ENCODE data around the gene EIF5.

EIF5 gene

DNA sequence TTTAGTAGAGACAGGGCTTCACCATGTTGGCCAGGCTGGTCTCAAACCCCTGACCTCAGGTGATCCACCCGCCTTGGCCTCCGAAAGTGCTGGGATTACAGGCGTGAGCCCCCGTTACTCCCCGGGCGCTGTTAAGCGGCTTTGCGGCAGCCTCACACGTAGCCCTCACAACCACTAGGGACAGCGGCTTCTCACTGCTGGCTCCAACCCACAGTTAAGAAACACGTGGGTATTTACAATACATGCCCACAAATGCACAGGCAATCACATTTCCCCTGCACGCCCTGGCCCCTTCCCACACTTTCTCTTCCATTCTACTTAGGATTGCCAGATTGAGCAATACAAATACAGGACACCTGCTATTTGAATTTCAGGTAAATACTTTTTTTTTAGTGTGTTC lies 37.0 kb upstream of the EIF5 start:
- DNase-seq (no peak), ATAC-seq (replicated peaks) (no peak)
- H3K9me3 Mint-ChIP-seq: no peaks in the 10 kb centered on the region
- H3K4me3 Mint-ChIP-seq: no peak overlapping the region
- H3K27me3 Mint-ChIP-seq: peaks cover 20 to 32% of the 10 kb centered on the region in 2 donors
- peaks cover 6 to 9% of the 10 kb centered on the region in 2 donors for H3K4me1 Mint-ChIP-seq
- H3K27ac Mint-ChIP-seq: no peak overlapping the region
- no peaks in the 10 kb centered on the region for H3K36me3 Mint-ChIP-seq

DNA sequence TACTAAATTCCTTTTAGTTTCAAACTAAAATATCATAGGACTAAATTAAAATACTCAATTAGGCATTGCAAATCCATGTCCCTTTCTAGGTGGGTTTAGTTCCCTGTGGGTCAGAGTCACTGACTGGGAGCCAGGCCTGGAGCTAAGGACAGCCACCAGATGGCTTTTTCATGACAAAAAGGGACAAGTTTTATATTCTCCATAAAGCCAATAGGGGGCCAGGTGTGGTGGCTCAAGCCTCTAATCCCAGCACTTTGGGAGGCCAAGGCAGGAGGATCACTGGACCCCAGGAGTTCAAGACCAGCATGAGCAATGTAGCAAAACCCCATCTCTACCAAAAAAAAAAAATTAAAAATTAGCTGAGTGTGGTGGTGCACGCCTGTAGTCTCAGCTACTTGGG lies 35.4 kb upstream of the EIF5 start:
- DNase-seq (no peak), ATAC-seq (replicated peaks) (no peak)
- Mint-ChIP-seq H3K9me3 (no peaks in the 10 kb centered on the region), H3K4me3 (no peak overlapping the region), H3K27ac (no peak overlapping the region), H3K4me1 (peaks cover 0 to 2% of the 10 kb centered on the region in 2 donors), H3K36me3 (no peaks in the 10 kb centered on the region), H3K27me3 (peaks cover 17 to 27% of the 10 kb centered on the region in 2 donors)

DNA sequence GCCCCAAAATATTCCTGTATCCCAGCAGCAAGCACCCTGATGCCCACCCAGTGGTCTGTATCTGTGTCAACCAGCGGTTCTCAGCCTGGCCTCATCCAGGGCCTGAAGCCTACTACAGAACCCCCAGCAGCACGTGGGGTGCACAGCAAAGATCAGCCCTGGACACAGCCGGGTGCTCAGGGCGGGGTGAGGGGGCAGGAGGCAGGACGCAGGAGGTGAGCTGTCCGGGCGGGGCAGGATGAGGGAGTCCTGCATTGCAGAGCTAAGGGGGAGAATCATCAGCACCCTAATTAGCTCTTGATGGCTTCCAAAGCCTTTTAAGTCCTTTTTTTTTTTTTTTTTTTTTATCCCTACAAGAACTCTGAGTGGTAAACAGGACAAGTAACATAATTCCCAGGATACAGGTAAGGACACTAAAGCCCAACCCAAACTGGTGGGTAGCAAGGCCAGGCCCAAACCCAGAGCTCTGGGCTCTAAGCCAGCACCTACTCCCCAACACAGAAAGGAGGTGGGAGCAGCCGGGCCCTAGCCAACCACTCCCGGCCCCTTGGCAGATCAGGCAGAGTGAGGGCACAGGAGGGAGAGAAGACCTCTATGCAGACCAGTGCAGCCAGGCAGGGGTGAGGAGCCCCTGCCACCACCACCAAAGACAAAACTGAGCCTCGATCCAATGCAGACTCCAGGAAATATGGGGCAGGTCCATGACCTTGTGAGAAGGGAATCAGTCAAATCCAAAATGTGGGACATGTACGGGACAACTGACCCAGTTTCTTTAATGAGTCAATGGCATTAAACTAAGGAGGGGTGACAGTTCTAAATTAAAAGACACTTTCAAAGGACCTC lies 32.3 kb upstream of the EIF5 start:
- Mint-ChIP-seq H3K27me3 (peaks cover 14 to 31% of the 10 kb centered on the region in 2 donors), H3K4me1 (no peaks in the 10 kb centered on the region), H3K9me3 (no peaks in the 10 kb centered on the region), H3K4me3 (no peak overlapping the region), H3K27ac (no peak overlapping the region), H3K36me3 (no peaks in the 10 kb centered on the region)
- ATAC-seq (replicated peaks) (no peak), DNase-seq (no peak)

DNA sequence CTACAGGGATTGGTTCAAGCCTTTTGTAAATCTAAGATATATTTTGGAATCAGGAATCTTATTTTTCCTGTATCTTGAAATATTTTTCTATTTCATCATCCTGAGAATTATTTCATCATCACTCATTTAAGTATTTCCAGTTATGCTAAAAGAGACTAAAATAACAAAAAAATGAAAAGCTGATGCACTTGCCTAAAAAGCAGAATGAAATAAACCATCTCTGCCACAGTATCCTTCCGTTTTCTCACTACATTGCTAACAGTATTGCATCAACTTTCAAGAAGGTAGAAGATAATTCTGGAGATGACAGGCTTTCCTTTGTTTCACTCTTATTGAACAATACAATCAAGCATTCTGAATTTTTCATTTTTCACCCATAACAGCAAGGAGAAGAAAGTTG lies 31.1 kb upstream of the EIF5 start:
- Mint-ChIP-seq H3K27me3 (peaks cover 11 to 27% of the 10 kb centered on the region in 2 donors), H3K4me1 (no peaks in the 10 kb centered on the region), H3K27ac (no peak overlapping the region), H3K36me3 (peaks cover 0 to under 1% of the 10 kb centered on the region in 2 donors), H3K4me3 (no peak overlapping the region), H3K9me3 (no peaks in the 10 kb centered on the region)
- DNase-seq (no peak), ATAC-seq (replicated peaks) (no peak)

DNA sequence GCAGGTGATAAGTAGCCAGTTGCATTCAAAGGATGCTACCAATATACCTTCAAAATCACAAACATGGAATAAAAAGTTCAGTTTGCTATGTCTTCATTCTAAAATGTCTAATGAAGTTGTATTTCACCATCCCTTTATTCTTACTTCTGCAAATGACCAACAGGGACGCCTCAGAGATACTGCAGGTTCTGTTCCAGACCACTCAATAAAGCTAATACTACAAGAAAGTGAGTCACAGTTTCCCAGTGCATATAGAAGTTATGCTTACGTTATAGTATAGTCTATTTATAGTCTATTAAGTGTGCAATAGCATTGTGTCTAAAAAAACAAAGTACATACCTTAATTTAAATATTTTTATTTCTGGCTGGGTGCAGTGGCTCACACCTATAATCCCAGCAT lies 29.3 kb upstream of the EIF5 start:
- DNase-seq: no peak
- Mint-ChIP-seq H3K36me3 (peaks cover 0 to 1% of the 10 kb centered on the region in 2 donors), H3K4me3 (no peak overlapping the region), H3K27me3 (peaks cover 11 to 33% of the 10 kb centered on the region in 2 donors), H3K4me1 (no peaks in the 10 kb centered on the region), H3K27ac (no peak overlapping the region), H3K9me3 (no peaks in the 10 kb centered on the region)
- no peak for ATAC-seq (replicated peaks)

DNA sequence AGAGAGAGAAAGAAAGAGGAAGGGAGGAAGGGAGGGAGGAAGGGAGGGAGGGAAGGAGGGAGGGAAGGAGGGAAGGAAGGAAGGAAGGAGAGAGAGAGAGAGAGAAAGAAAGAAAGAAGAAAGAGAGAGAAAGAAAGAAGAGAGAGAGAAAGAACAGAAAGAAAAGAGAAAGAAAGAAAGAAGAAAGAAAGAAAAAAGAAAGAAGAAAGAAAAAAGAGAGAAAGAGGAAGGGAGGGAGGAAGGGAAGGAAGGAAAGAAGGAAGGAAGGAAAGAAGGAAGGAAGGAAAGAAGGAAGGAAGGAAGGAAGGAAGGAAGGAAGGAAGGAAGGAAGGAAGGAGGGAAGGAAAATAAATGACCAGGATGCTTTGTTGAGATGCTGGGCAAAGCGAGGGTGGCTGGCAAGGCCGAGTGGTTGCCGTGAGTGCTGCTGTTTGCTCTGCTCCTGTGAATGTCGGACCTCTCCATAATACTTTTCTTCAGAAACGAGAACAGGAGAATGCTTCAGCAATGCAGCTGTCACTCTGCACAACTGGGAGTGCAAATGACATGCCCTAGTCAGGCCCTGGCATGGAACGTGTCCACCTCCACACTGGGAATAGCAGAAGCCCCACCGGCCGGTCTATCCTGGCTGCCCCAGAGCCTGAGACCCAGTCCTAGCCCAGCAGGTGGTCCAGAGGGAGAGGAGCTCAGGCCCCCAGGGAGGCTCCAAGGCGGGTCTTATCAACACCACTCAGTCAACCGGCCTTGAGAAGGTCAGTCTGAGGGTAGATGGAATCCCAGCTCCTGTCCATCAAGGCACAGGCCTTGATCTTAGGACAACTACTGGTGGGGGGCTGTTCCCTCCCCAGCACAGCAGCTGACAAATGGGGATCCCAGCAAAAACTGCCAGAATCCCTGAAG lies 25.1 kb upstream of the EIF5 start:
- ATAC-seq (replicated peaks): no peak
- Mint-ChIP-seq H3K36me3 (peaks cover 0 to 1% of the 10 kb centered on the region in 2 donors), H3K27ac (no peak overlapping the region), H3K9me3 (no peaks in the 10 kb centered on the region), H3K27me3 (peaks cover 4 to 33% of the 10 kb centered on the region in 2 donors), H3K4me1 (no peaks in the 10 kb centered on the region), H3K4me3 (no peak overlapping the region)
- no peak for DNase-seq

DNA sequence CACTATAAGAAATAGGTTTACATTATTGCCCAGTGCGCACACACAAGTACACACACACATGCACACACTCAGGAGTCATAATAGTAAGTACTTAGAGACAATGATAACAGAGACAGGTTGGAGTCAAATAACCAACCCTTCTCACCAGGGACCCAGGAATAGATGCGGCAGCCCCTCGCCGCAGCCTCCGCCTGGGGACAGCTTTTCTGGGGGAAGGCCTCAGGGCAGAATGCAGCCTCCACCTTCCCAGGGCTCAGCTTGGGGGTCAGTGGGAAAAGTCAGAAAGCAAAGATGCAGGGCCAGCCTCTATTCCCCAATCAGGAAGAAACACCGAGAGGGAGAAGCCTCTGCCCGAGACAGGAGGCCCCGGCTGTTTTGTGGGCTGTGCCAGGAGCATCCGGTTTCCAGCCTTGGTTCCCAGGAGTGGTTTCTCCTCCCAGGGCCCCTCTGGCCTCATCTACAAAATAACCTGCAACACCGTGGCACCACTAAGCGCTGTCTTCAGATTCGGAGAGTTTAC lies 23.4 kb upstream of the EIF5 start:
- H3K27me3 Mint-ChIP-seq: peaks cover 4 to 28% of the 10 kb centered on the region in 2 donors
- DNase-seq (no peak), ATAC-seq (replicated peaks) (no peak)
- H3K4me1 Mint-ChIP-seq: no peaks in the 10 kb centered on the region
- no peak overlapping the region for H3K27ac Mint-ChIP-seq
- H3K9me3 Mint-ChIP-seq: no peaks in the 10 kb centered on the region
- H3K36me3 Mint-ChIP-seq: peaks cover 0 to 1% of the 10 kb centered on the region in 2 donors
- no peak overlapping the region for H3K4me3 Mint-ChIP-seq

DNA sequence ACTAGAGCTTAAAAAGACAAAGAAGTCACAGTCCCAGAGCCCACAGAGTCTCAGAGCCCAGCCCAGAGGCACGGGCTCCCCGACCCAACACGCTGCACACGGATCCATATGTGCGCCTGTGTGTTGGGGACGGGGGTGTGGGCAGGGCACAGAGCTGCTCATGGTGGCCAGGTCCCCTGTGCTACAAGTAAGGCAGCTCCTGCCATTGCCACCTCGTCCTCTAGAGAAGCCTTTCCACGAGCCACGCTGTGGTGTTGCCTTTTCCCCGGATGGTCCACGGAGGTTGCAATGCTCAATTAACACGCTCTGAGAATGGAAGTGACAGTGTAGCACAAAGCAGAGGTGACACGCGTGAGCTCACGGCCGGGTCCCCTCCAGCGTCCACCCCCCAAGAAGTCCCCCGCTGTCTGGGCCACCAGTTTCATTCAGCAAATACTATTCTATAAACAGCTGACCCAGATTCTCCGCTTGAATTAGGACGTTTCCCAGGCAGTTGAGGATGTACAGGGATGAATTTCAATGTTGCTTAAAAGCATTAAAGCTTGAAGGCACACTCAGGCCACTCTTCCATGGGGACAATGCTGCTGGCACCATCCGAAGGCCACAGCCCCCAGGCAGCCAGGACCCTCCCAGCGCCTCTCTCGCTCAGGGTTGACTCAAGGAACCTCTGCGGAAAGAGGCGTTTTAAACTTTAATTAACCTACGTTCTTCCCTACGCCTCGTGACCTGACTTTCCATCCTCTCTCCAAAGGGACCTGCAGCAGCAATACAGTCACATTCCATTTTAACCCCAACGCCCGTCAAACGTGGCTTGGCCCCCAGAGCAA lies 22.7 kb upstream of the EIF5 start:
- Mint-ChIP-seq H3K9me3 (no peaks in the 10 kb centered on the region), H3K4me3 (no peak overlapping the region), H3K27ac (no peak overlapping the region), H3K4me1 (no peaks in the 10 kb centered on the region), H3K27me3 (peaks cover 6 to 27% of the 10 kb centered on the region in 2 donors), H3K36me3 (peaks cover 0 to 1% of the 10 kb centered on the region in 2 donors)
- ATAC-seq (replicated peaks): no peak
- no peak for DNase-seq

DNA sequence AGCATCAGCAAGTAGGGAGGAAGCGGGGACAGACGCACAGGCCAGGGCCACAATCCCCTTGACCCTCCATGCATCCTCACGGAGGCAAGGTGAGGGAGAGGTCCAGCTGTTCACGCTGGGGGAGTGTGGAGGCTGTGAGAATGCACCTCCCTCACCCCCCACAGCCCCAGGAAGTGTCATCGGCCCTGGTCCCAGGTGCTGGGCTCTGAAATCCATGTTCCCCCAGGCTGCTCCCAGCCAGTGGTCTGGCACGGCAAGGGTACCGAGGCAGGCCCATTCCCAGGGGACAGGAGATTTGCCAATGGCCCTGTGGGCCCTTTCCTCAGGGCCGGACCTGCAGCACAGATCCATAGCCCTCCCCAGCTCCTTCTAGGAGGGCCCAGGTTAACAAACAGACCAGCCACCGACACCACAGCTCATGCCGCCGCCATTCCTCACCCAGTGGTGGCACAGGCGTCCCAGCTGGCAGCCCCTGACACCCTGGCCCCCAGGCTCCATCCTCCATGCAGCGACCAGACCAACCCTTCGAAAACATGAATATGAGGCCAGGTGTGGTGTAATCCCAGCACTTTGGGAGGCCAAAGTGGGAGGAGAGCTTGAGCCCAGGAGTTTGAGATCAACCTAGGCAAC lies 21.9 kb upstream of the EIF5 start:
- no peaks in the 10 kb centered on the region for H3K9me3 Mint-ChIP-seq
- no peak for DNase-seq
- no peak overlapping the region for H3K4me3 Mint-ChIP-seq
- H3K27ac Mint-ChIP-seq: no peak overlapping the region
- peaks cover 13 to 34% of the 10 kb centered on the region in 2 donors for H3K27me3 Mint-ChIP-seq
- H3K36me3 Mint-ChIP-seq: peaks cover 0 to 1% of the 10 kb centered on the region in 2 donors
- no peaks in the 10 kb centered on the region for H3K4me1 Mint-ChIP-seq
- no peak for ATAC-seq (replicated peaks)

DNA sequence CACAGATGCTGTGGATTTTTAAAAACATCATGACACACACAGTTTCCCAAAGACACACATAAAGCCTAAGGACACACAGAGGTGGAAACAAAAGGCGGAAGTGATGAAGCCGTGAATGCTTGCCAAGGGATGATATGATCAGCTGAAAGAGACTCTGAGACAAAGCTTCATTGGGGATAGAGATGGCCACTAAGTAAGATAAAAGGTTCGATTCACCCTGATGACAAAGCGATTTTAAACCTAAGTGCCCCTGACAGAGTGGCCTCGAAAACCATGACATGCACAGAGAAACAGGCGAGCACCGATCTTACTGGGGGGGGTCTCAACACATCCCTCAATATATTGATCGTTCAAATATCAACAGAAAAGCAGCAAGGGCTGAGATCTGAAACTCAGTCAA lies 20.3 kb upstream of the EIF5 start:
- ATAC-seq (replicated peaks): no peak
- no peak overlapping the region for H3K27ac Mint-ChIP-seq

DNA sequence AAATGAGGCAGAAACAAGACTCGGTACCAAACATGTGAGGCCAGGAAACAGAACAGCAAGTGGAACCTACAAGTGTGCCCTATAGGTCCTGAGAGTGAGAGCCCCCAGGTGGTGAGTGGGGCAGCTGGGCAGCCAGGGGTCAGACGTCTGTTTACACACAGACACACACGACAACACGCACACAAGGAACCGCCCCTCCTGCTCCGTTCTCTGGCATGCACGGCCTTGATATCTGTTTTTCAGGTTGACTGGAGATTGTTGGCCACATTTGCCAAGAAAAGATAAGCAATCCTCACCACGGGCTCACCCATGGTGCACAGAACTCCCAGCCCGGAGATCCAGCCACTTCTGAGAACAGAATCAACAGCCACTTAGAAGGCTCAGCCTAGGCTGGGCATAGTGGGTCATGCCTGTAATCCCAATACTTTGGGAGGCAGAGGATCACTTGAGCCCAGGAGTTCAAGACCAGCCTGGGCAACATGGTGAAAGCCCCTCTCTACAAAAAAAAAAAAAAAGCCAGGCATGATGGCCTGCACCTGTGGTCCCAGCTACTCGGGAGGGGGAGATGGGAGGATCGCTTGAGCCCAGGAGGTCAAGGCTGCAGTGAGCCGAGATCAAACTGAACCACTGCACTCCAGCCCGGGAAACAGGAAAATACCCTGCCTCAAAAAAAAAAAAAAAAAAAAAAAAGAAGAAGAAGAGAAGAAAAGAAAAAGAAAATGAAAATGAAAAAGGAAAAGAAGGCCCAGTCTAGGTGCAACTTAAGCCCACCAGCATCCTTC lies 19.4 kb upstream of the EIF5 start:
- ATAC-seq (replicated peaks) (no peak), DNase-seq (no peak)
- Mint-ChIP-seq H3K36me3 (no peaks in the 10 kb centered on the region), H3K27ac (peak overlapping the region; percentile 86), H3K27me3 (peaks cover 32 to 50% of the 10 kb centered on the region in 2 donors), H3K9me3 (no peaks in the 10 kb centered on the region), H3K4me3 (no peak overlapping the region), H3K4me1 (no peaks in the 10 kb centered on the region)

More for the DNA sequence above, 20.3 kb upstream of the EIF5 start:
- Mint-ChIP-seq H3K27me3 (peaks cover 24 to 42% of the 10 kb centered on the region in 2 donors), H3K4me3 (no peak overlapping the region), H3K4me1 (no peaks in the 10 kb centered on the region), H3K9me3 (no peaks in the 10 kb centered on the region), H3K36me3 (no peaks in the 10 kb centered on the region)
- DNase-seq: no peak

DNA sequence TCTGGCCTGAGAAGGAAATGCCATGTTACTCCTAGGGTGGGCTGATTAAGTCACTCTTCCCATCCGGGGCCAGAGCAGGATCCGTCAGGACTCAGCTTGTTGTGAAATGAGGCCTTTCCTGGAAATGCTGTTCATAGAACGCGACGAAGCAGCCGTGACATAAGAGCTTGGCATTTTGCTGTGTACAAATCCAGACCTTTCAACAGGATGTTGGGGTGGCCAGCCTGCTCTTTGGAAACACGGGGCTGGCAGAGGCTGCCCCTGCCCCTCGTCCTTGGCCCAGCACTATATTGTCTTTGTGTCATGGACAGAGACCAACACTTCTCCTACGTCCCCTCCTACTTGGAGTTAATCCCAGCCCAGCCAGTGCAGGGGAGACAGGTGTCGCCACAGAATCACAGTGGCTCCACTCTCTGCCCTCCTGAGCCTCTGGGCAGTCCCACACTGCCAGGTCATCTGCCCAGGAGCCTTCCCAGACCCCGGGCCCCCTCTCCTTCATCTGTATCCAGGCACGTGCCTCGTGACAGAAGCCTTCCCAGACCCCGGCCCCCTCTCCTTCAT lies 18.6 kb upstream of the EIF5 start:
- H3K36me3 Mint-ChIP-seq: no peaks in the 10 kb centered on the region
- no peaks in the 10 kb centered on the region for H3K9me3 Mint-ChIP-seq
- no peak overlapping the region for H3K27ac Mint-ChIP-seq
- H3K27me3 Mint-ChIP-seq: peaks cover 36 to 55% of the 10 kb centered on the region in 2 donors
- no peaks in the 10 kb centered on the region for H3K4me1 Mint-ChIP-seq
- DNase-seq: no peak
- ATAC-seq (replicated peaks): no peak
- no peak overlapping the region for H3K4me3 Mint-ChIP-seq

DNA sequence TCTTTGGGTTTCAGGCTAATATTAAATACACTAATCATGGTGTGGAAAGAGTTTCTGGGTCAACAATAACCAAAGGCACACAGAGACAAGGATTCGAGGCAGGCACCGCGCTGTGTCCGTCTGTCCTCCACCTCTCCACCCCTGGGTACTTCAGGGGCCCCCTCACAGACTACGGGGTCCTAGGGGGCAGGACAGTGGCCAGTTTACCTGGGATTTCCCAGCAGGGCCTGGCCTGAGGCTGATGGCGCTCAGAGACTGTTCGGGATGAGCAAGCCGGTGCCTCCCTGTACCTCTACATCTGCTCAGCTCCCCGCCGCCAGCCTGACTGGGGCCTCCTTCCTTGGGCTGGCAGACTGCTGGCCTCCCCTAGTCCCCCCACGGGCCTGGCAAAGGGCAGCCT lies 18.1 kb upstream of the EIF5 start:
- no peaks in the 10 kb centered on the region for H3K36me3 Mint-ChIP-seq
- H3K4me1 Mint-ChIP-seq: no peaks in the 10 kb centered on the region
- peaks cover 36 to 55% of the 10 kb centered on the region in 2 donors for H3K27me3 Mint-ChIP-seq
- DNase-seq: no peak
- no peak for ATAC-seq (replicated peaks)
- H3K4me3 Mint-ChIP-seq: no peak overlapping the region
- H3K9me3 Mint-ChIP-seq: no peaks in the 10 kb centered on the region
- H3K27ac Mint-ChIP-seq: no peak overlapping the region

Measured in stimulated activated naive B cell treated with anti-CD40 and anti-IgM and Interleukin-4, amounts not matched to agents 10 μg/mL and 1 μg/mL and 100 μg/mL, for 72 hours (primary cell).